Coronary artery (tissue), 2 donors: ENCODE data around the gene PPP1R1A.

Experiments
- DNase-seq: peaks from one replicate; pipeline ENCODE4 v3.0.0-alpha.2; 2017; ENCODE audit warnings: low spot score
- H3K27ac ChIP-seq, 2 donors: fragments of 200-600 bp; sonication (generic); one replicate each; pipeline ENCODE4 v1.5.1; 2016 to 2019
- H3K4me3 ChIP-seq: fragments of 200-600 bp; sonication (generic); 2 replicates; pipeline ENCODE4 v1.5.1; 2016; ENCODE audit warnings: mild to moderate bottlenecking, moderate library complexity
- CTCF ChIP-seq: fragments of 200-600 bp; sonication (generic); IDR thresholded peaks from one replicate; pipeline ENCODE4 v1.5.1; 2019; ENCODE audit warnings: antibody characterized with exemption

The PPP1R1A gene

GRCh38 chr12:54603173-54603814, 14.8 kb upstream of the PPP1R1A start:
- Histone ChIP-seq H3K27ac (no peak overlapping the region), H3K4me3 (no peak overlapping the region)
- peak; percentile 56 for TF ChIP-seq CTCF
- DNase-seq: no peak

GRCh38 chr12:54602661-54603060, 14.2 kb upstream of the PPP1R1A start:
- no peak for TF ChIP-seq CTCF
- DNase-seq: no peak
- Histone ChIP-seq H3K27ac (no peak overlapping the region), H3K4me3 (no peak overlapping the region)

- H3K27ac ChIP-seq: no peak overlapping the region
- no peak for DNase-seq
- H3K4me3 ChIP-seq: no peak overlapping the region
- TF ChIP-seq CTCF: no peak
Observed at GRCh38 chr12:54601841-54602240, 13.4 kb upstream of the PPP1R1A start.

GRCh38 chr12:54598970-54599369, 10.5 kb upstream of the PPP1R1A start:
- no peak for TF ChIP-seq CTCF
- DNase-seq: no peak
- Histone ChIP-seq H3K4me3 (no peak overlapping the region), H3K27ac (no peak overlapping the region)

GRCh38 chr12:54596526-54596946, 8.1 kb upstream of the PPP1R1A start:
- no peak for DNase-seq
- H3K27ac ChIP-seq: no peak overlapping the region
- TF ChIP-seq CTCF: peak; percentile 67
- H3K4me3 ChIP-seq: no peak overlapping the region

GRCh38 chr12:54595471-54595870, 7.0 kb upstream of the PPP1R1A start:
- no peak for DNase-seq
- H3K4me3 ChIP-seq: no peak overlapping the region
- no peak for TF ChIP-seq CTCF
- H3K27ac ChIP-seq: no peak overlapping the region

GRCh38 chr12:54593725-54594124, 5.3 kb upstream of the PPP1R1A start:
- Histone ChIP-seq H3K4me3 (no peak overlapping the region), H3K27ac (no peak overlapping the region)
- no peak for TF ChIP-seq CTCF
- DNase-seq: no peak
